SU-DHL-6 (cell line): ENCODE results near the gene SLC9B2.

Experiments used
- H2AFZ ChIP-seq: fragments of 200-600 bp; sonication (generic); 2 replicates; pipeline ENCODE4 v1.6.1; 2014; ENCODE audit warnings: low read depth, mild to moderate bottlenecking, moderate library complexity, mixed read lengths, antibody characterized with exemption, low read length; ENCODE audit not compliant: severe bottlenecking
- H3F3A ChIP-seq: fragments of 200-600 bp; shearing (Covaris generic); 2 replicates; pipeline ENCODE4 v1.6.0; 2016; ENCODE audit warnings: antibody characterized with exemption, mild to moderate bottlenecking; ENCODE audit not compliant: insufficient read depth
- H3K27ac ChIP-seq: fragments of 200-600 bp; sonication (generic); 2 replicates; pipeline ENCODE4 v1.5.1; 2016; ENCODE audit warnings: low read depth, mild to moderate bottlenecking, low read length, moderate library complexity, mixed read lengths
- H3K27me3 ChIP-seq: fragments of 200-600 bp; sonication (generic), shearing (Covaris generic); 2 replicates; pipeline ENCODE4 v1.6.0; 2014; ENCODE audit warnings: mild to moderate bottlenecking, low read length
- H3K36me3 ChIP-seq: fragments of 200-600 bp; sonication (generic); 2 replicates; pipeline ENCODE4 v1.6.1; 2014; ENCODE audit warnings: mild to moderate bottlenecking, low read length, mixed read lengths
- H3K4me2 ChIP-seq: fragments of 300-600, 200-600 bp; shearing (Covaris generic), sonication (generic); 2 replicates; pipeline ENCODE4 v1.6.0; 2014; ENCODE audit warnings: low read length, low read depth, mild to moderate bottlenecking; ENCODE audit not compliant: poor library complexity, severe bottlenecking
- H3K4me3 ChIP-seq: fragments of 200-600 bp; sonication (generic); 2 replicates; pipeline ENCODE4 v1.5.1; 2014; ENCODE audit warnings: antibody characterized with exemption, low read length, mild to moderate bottlenecking, mixed read lengths; ENCODE audit not compliant: insufficient read depth, poor library complexity, severe bottlenecking
- H3K79me2 ChIP-seq: fragments of 200-600 bp; sonication (generic); 2 replicates; pipeline ENCODE4 v1.6.1; 2014; ENCODE audit warnings: mild to moderate bottlenecking, low read length, moderate library complexity; ENCODE audit not compliant: insufficient read depth
- H3K9ac ChIP-seq: fragments of 200-600 bp; sonication (generic); 2 replicates; pipeline ENCODE4 v1.7.0; 2014; ENCODE audit warnings: mild to moderate bottlenecking, low read length
- H3K9me2 ChIP-seq: fragments of 200-600 bp; sonication (generic); replicated peaks from 2 replicates; pipeline ENCODE4 v1.6.1; 2014; ENCODE audit warnings: low read length; ENCODE audit not compliant: insufficient read depth
- H3K9me3 ChIP-seq: fragments of 200-600 bp; sonication (generic); 2 replicates; pipeline ENCODE4 v1.6.1; 2014; ENCODE audit warnings: low read length, mixed read lengths; ENCODE audit not compliant: insufficient read depth
- H4K20me1 ChIP-seq: fragments of 200-600 bp; sonication (generic); 2 replicates; pipeline ENCODE4 v1.6.1; 2014; ENCODE audit warnings: low read depth, mild to moderate bottlenecking, antibody characterized with exemption, low read length, moderate library complexity, mixed read lengths
- EZH2phosphoT487 ChIP-seq: fragments of 200-600 bp; sonication (generic), shearing (Covaris generic); conservative IDR thresholded peaks from 2 replicates; pipeline ENCODE4 v1.6.1; 2018; ENCODE audit warnings: mild to moderate bottlenecking, antibody characterized with exemption, low read length, moderate library complexity, mixed read lengths
- TF ChIP-seq, protein P1 (sequence below): fragments of 200-600 bp; sonication (generic); IDR thresholded peaks from one replicate; pipeline ENCODE4 v1.5.1; 2017; ENCODE audit warnings: antibody characterized with exemption, mild to moderate bottlenecking, low read length, moderate library complexity; ENCODE audit not compliant: insufficient read depth, poor library complexity, severe bottlenecking

Gene SLC9B2

GRCh38 chr4:102988429-102989020 is 88.0 kb downstream of the SLC9B2 start:
- no peaks in the 10 kb centered on the region for H3K36me3 ChIP-seq
- H3K9me2 ChIP-seq, result no peaks in the 10 kb centered on the region
- no peak overlapping the region for H3K9ac ChIP-seq
- no peaks in the 10 kb centered on the region for H3F3A ChIP-seq
- no peaks in the 10 kb centered on the region for H3K79me2 ChIP-seq
- no peak overlapping the region for H3K4me2 ChIP-seq
- H3K4me3 ChIP-seq, result no peak overlapping the region
- no peak overlapping the region for H3K27ac ChIP-seq
- no peaks in the 10 kb centered on the region for H3K9me3 ChIP-seq
- no peak for TF ChIP-seq EZH2phosphoT487
- TF ChIP-seq, protein P1, sequence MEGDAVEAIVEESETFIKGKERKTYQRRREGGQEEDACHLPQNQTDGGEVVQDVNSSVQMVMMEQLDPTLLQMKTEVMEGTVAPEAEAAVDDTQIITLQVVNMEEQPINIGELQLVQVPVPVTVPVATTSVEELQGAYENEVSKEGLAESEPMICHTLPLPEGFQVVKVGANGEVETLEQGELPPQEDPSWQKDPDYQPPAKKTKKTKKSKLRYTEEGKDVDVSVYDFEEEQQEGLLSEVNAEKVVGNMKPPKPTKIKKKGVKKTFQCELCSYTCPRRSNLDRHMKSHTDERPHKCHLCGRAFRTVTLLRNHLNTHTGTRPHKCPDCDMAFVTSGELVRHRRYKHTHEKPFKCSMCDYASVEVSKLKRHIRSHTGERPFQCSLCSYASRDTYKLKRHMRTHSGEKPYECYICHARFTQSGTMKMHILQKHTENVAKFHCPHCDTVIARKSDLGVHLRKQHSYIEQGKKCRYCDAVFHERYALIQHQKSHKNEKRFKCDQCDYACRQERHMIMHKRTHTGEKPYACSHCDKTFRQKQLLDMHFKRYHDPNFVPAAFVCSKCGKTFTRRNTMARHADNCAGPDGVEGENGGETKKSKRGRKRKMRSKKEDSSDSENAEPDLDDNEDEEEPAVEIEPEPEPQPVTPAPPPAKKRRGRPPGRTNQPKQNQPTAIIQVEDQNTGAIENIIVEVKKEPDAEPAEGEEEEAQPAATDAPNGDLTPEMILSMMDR, result no peak
- no peak overlapping the region for H2AFZ ChIP-seq
- H4K20me1 ChIP-seq, result no peaks in the 10 kb centered on the region
- H3K27me3 ChIP-seq, result no peaks in the 10 kb centered on the region

GRCh38 chr4:102981005-102981404 is 95.6 kb downstream of the SLC9B2 start:
- Histone ChIP-seq H3K9me3 (no peaks in the 10 kb centered on the region), H3K4me2 (no peak overlapping the region), H3K4me3 (no peak overlapping the region), H3K36me3 (no peaks in the 10 kb centered on the region), H3K9me2 (no peaks in the 10 kb centered on the region), H4K20me1 (no peaks in the 10 kb centered on the region), H2AFZ (no peak overlapping the region), H3K27me3 (no peaks in the 10 kb centered on the region), H3K79me2 (no peaks in the 10 kb centered on the region), H3K27ac (no peak overlapping the region), H3F3A (no peaks in the 10 kb centered on the region), H3K9ac (no peak overlapping the region)
- TF ChIP-seq EZH2phosphoT487, result no peak
- TF ChIP-seq, protein P1, result no peak
